ENCODE results near the gene LY9. TPM values are rescaled to one million over a fixed set of nuclear protein-coding genes. Genes with fewer than 3 reads are reported as not detected.

Gene LY9
- total and polyA plus RNA-seq, 9 donors: 0.15 to 2.9 (median 0.45) TPM; not detected in 2

- Histone ChIP-seq H3K27me3 (no peaks in the 10 kb centered on the region), H3K4me1 (ENCODE audit: insufficient read depth) (no peaks in the 10 kb centered on the region), H3K36me3 (no peaks in the 10 kb centered on the region), H3K27ac (no peak overlapping the region), H3K4me3 (no peak overlapping the region), H3K9me3 (no peaks in the 10 kb centered on the region)
- intact Hi-C loops (cut with DNase I): no loop called here
- WGBS, 3 donors: 58 to 72% (median 65%) methylated on average over 2 of the region's 2 CpGs
- TF ChIP-seq POLR2A (IDR thresholded peaks at IDR 0.05): no peak
- TF ChIP-seq CTCF (IDR thresholded peaks at IDR 0.05): no peak
- TF ChIP-seq EP300 (IDR thresholded peaks at IDR 0.05): no peak
- no peak for DNase-seq
These were observed 20.9 kb upstream of the LY9 start for GRCh38 chr1:160774886-160775719.

- Histone ChIP-seq H3K4me3 (no peak overlapping the region), H3K4me1 (ENCODE audit: insufficient read depth) (no peaks in the 10 kb centered on the region), H3K27me3 (no peaks in the 10 kb centered on the region), H3K9me3 (no peaks in the 10 kb centered on the region), H3K27ac (no peak overlapping the region), H3K36me3 (no peaks in the 10 kb centered on the region)
- TF ChIP-seq POLR2A (IDR thresholded peaks at IDR 0.05) (no peak), CTCF (IDR thresholded peaks at IDR 0.05) (no peak), EP300 (IDR thresholded peaks at IDR 0.05) (no peak)
- no peak for DNase-seq
- 85 to 98% (median 85%) methylated on average over 1 of the region's 1 CpG for WGBS, 3 donors
- intact Hi-C loops (cut with DNase I): no loop called here
These were observed 19.8 kb upstream of the LY9 start for GRCh38 chr1:160776178-160776577.

GRCh38 chr1:160777486-160778089, 18.4 kb upstream of the LY9 start:
- H3K9me3 ChIP-seq: no peaks in the 10 kb centered on the region
- H3K36me3 ChIP-seq: no peaks in the 10 kb centered on the region
- DNase-seq: no peak
- H3K27ac ChIP-seq: no peak overlapping the region
- H3K4me3 ChIP-seq: no peak overlapping the region
- 60 to 70% (median 62%) methylated on average over 7 of the region's 7 CpGs for whole genome bisulfite sequencing, 3 donors
- H3K4me1 ChIP-seq (ENCODE audit: insufficient read depth): no peaks in the 10 kb centered on the region
- TF ChIP-seq CTCF (IDR thresholded peaks at IDR 0.05) (no peak), POLR2A (IDR thresholded peaks at IDR 0.05) (no peak), EP300 (IDR thresholded peaks at IDR 0.05) (no peak)
- no peaks in the 10 kb centered on the region for H3K27me3 ChIP-seq
- intact Hi-C loops (cut with DNase I): no loop called here

- Histone ChIP-seq H3K9me3 (no peaks in the 10 kb centered on the region), H3K27ac (no peak overlapping the region), H3K4me3 (no peak overlapping the region), H3K4me1 (ENCODE audit: insufficient read depth) (no peaks in the 10 kb centered on the region), H3K27me3 (no peaks in the 10 kb centered on the region), H3K36me3 (no peaks in the 10 kb centered on the region)
- 90 to 94% (median 92%) methylated on average over 6 of the region's 6 CpGs for WGBS, 3 donors
- intact Hi-C loops (cut with DNase I): no loop called here
- TF ChIP-seq POLR2A (IDR thresholded peaks at IDR 0.05): no peak
- TF ChIP-seq CTCF (IDR thresholded peaks at IDR 0.05): no peak
- TF ChIP-seq EP300 (IDR thresholded peaks at IDR 0.05): no peak
- DNase-seq: no peak
These were observed 17.0 kb upstream of the LY9 start for GRCh38 chr1:160778976-160779375.

Data from ovary (tissue), 9 donors.